ENCODE measurements around the gene LRRC8B.

LRRC8B gene

GRCh38 chr1:89548122-89548857, 23.7 kb downstream of the LRRC8B start:
- H3K4me3 Mint-ChIP-seq = no peak overlapping the region
- no peak overlapping the region for H3K27ac Mint-ChIP-seq
- H3K4me1 Mint-ChIP-seq (ENCODE audit: low read depth) = peaks cover 43% of the 10 kb centered on the region
- peaks cover 19% of the 10 kb centered on the region for H3K36me3 Mint-ChIP-seq (ENCODE audit: low read depth)
- no peaks in the 10 kb centered on the region for H3K9me3 Mint-ChIP-seq
- no peaks in the 10 kb centered on the region for H3K27me3 Mint-ChIP-seq (ENCODE audit: low read depth)

GRCh38 chr1:89550995-89551394, 26.4 kb downstream of the LRRC8B start:
- Mint-ChIP-seq H3K36me3 (ENCODE audit: low read depth) (peaks cover 34% of the 10 kb centered on the region), H3K27me3 (ENCODE audit: low read depth) (no peaks in the 10 kb centered on the region), H3K27ac (no peak overlapping the region), H3K4me3 (no peak overlapping the region), H3K4me1 (ENCODE audit: low read depth) (peaks cover 40% of the 10 kb centered on the region), H3K9me3 (no peaks in the 10 kb centered on the region)

- H3K4me1 Mint-ChIP-seq (ENCODE audit: low read depth) = peaks cover 46% of the 10 kb centered on the region
- peak overlapping the region; percentile 72 for H3K27ac Mint-ChIP-seq
- peak overlapping the region; percentile 47 for H3K4me3 Mint-ChIP-seq
- H3K36me3 Mint-ChIP-seq (ENCODE audit: low read depth) = peaks cover 49% of the 10 kb centered on the region
- no peaks in the 10 kb centered on the region for H3K27me3 Mint-ChIP-seq (ENCODE audit: low read depth)
- no peaks in the 10 kb centered on the region for H3K9me3 Mint-ChIP-seq
Observed at GRCh38 chr1:89552471-89553081, 27.9 kb downstream of the LRRC8B start.

GRCh38 chr1:89553157-89553556, 28.5 kb downstream of the LRRC8B start:
- no peak overlapping the region for H3K4me3 Mint-ChIP-seq
- H3K4me1 Mint-ChIP-seq (ENCODE audit: low read depth) = peaks cover 50% of the 10 kb centered on the region
- peaks cover 54% of the 10 kb centered on the region for H3K36me3 Mint-ChIP-seq (ENCODE audit: low read depth)
- no peaks in the 10 kb centered on the region for H3K27me3 Mint-ChIP-seq (ENCODE audit: low read depth)
- no peak overlapping the region for H3K27ac Mint-ChIP-seq
- H3K9me3 Mint-ChIP-seq = peaks cover 5% of the 10 kb centered on the region

- Mint-ChIP-seq H3K4me3 (no peak overlapping the region), H3K9me3 (peaks cover 13% of the 10 kb centered on the region), H3K4me1 (ENCODE audit: low read depth) (peaks cover 45% of the 10 kb centered on the region), H3K36me3 (ENCODE audit: low read depth) (peaks cover 67% of the 10 kb centered on the region), H3K27me3 (ENCODE audit: low read depth) (no peaks in the 10 kb centered on the region), H3K27ac (no peak overlapping the region)
Observed at GRCh38 chr1:89555550-89555949, 30.9 kb downstream of the LRRC8B start.

GRCh38 chr1:89556726-89557444, 32.3 kb downstream of the LRRC8B start:
- Mint-ChIP-seq H3K27me3 (ENCODE audit: low read depth) (no peaks in the 10 kb centered on the region), H3K9me3 (peaks cover 16% of the 10 kb centered on the region), H3K36me3 (ENCODE audit: low read depth) (peaks cover 62% of the 10 kb centered on the region), H3K27ac (peak overlapping the region; percentile 45), H3K4me1 (ENCODE audit: low read depth) (peaks cover 45% of the 10 kb centered on the region), H3K4me3 (no peak overlapping the region)

GRCh38 chr1:89557445-89557825, 32.8 kb downstream of the LRRC8B start:
- H3K9me3 Mint-ChIP-seq = peaks cover 16% of the 10 kb centered on the region
- H3K36me3 Mint-ChIP-seq (ENCODE audit: low read depth) = peaks cover 66% of the 10 kb centered on the region
- H3K27me3 Mint-ChIP-seq (ENCODE audit: low read depth) = no peaks in the 10 kb centered on the region
- no peak overlapping the region for H3K4me3 Mint-ChIP-seq
- peak overlapping the region; percentile 4 for H3K27ac Mint-ChIP-seq
- H3K4me1 Mint-ChIP-seq (ENCODE audit: low read depth) = peaks cover 42% of the 10 kb centered on the region

- H3K4me3 Mint-ChIP-seq = no peak overlapping the region
- peaks cover 68% of the 10 kb centered on the region for H3K36me3 Mint-ChIP-seq (ENCODE audit: low read depth)
- H3K27me3 Mint-ChIP-seq (ENCODE audit: low read depth) = no peaks in the 10 kb centered on the region
- H3K4me1 Mint-ChIP-seq (ENCODE audit: low read depth) = peaks cover 38% of the 10 kb centered on the region
- H3K27ac Mint-ChIP-seq = peak overlapping the region; percentile 33
- peaks cover 16% of the 10 kb centered on the region for H3K9me3 Mint-ChIP-seq
Observed at GRCh38 chr1:89557956-89558355, 33.3 kb downstream of the LRRC8B start.

- peaks cover 8% of the 10 kb centered on the region for H3K9me3 Mint-ChIP-seq
- no peak overlapping the region for H3K4me3 Mint-ChIP-seq
- no peak overlapping the region for H3K27ac Mint-ChIP-seq
- peaks cover 1% of the 10 kb centered on the region for H3K4me1 Mint-ChIP-seq (ENCODE audit: low read depth)
- no peaks in the 10 kb centered on the region for H3K27me3 Mint-ChIP-seq (ENCODE audit: low read depth)
- peaks cover 34% of the 10 kb centered on the region for H3K36me3 Mint-ChIP-seq (ENCODE audit: low read depth)
Observed at GRCh38 chr1:89563957-89564604, 39.5 kb downstream of the LRRC8B start.

- no peak overlapping the region for H3K27ac Mint-ChIP-seq
- H3K36me3 Mint-ChIP-seq (ENCODE audit: low read depth) = peaks cover 39% of the 10 kb centered on the region
- no peaks in the 10 kb centered on the region for H3K27me3 Mint-ChIP-seq (ENCODE audit: low read depth)
- no peak overlapping the region for H3K4me3 Mint-ChIP-seq
- peaks cover 1% of the 10 kb centered on the region for H3K4me1 Mint-ChIP-seq (ENCODE audit: low read depth)
- H3K9me3 Mint-ChIP-seq = peaks cover 16% of the 10 kb centered on the region
Observed at GRCh38 chr1:89565521-89565920, 40.9 kb downstream of the LRRC8B start.

GRCh38 chr1:89566761-89567174, 42.1 kb downstream of the LRRC8B start:
- peaks cover 49% of the 10 kb centered on the region for H3K36me3 Mint-ChIP-seq (ENCODE audit: low read depth)
- peaks cover 3% of the 10 kb centered on the region for H3K4me1 Mint-ChIP-seq (ENCODE audit: low read depth)
- peaks cover 21% of the 10 kb centered on the region for H3K9me3 Mint-ChIP-seq
- no peak overlapping the region for H3K4me3 Mint-ChIP-seq
- no peak overlapping the region for H3K27ac Mint-ChIP-seq
- no peaks in the 10 kb centered on the region for H3K27me3 Mint-ChIP-seq (ENCODE audit: low read depth)

- Mint-ChIP-seq H3K4me3 (no peak overlapping the region), H3K27ac (no peak overlapping the region), H3K9me3 (peaks cover 19% of the 10 kb centered on the region), H3K36me3 (ENCODE audit: low read depth) (peaks cover 49% of the 10 kb centered on the region), H3K27me3 (ENCODE audit: low read depth) (no peaks in the 10 kb centered on the region), H3K4me1 (ENCODE audit: low read depth) (peaks cover 5% of the 10 kb centered on the region)
Observed at GRCh38 chr1:89567797-89568196, 43.2 kb downstream of the LRRC8B start.

- Mint-ChIP-seq H3K27ac (peak overlapping the region; percentile 45), H3K36me3 (ENCODE audit: low read depth) (peaks cover 61% of the 10 kb centered on the region), H3K27me3 (ENCODE audit: low read depth) (no peaks in the 10 kb centered on the region), H3K4me3 (no peak overlapping the region), H3K4me1 (ENCODE audit: low read depth) (peaks cover 6% of the 10 kb centered on the region), H3K9me3 (peaks cover 19% of the 10 kb centered on the region)
Observed at GRCh38 chr1:89573410-89573809, 48.8 kb downstream of the LRRC8B start.

- peaks cover 62% of the 10 kb centered on the region for H3K36me3 Mint-ChIP-seq (ENCODE audit: low read depth)
- peak overlapping the region; percentile 6 for H3K27ac Mint-ChIP-seq
- H3K4me3 Mint-ChIP-seq = no peak overlapping the region
- peaks cover 14% of the 10 kb centered on the region for H3K9me3 Mint-ChIP-seq
- peaks cover 6% of the 10 kb centered on the region for H3K4me1 Mint-ChIP-seq (ENCODE audit: low read depth)
- H3K27me3 Mint-ChIP-seq (ENCODE audit: low read depth) = no peaks in the 10 kb centered on the region
Observed at GRCh38 chr1:89574621-89575020, 50.0 kb downstream of the LRRC8B start.

All from T-helper 1 cell treated with Interleukin-12 subunit alpha and Interleukin-12 subunit beta and Interleukin-4 antibody, amounts not matched to agents 30 μg/mL and 1 μg/mL, for 36 hours (primary cell).